HL-60/S4 treated with retinoic acid at 250 ng/mL for 4 days and 3 days (cell line): Measurements from ENCODE around the gene UBE2I.
"Not testable (repeated sequence)": the region's sequence is repeated elsewhere in the genome, so short reads cannot be mapped to it uniquely, and the experiment has no call there.

ENCODE experiments used
- in situ Hi-C: fragments of 300-500 bp; cut with MboI; formaldehyde crosslinking; loops from 2 replicates; pipeline ENCODE4 v1.7.0; 2022; ENCODE audit warnings: low sequenced_read_pairs

UBE2I gene

GRCh38 chr16:1328136-1328535 lies 18.7 kb downstream of the UBE2I start:
- in situ Hi-C loops = not testable (repeated sequence)

- in situ Hi-C loops = not testable (repeated sequence)
Observed at GRCh38 chr16:1328961-1329360, 19.5 kb downstream of the UBE2I start.

GRCh38 chr16:1330260-1330914 lies 21.0 kb downstream of the UBE2I start:
- in situ Hi-C loops = no loop called here

GRCh38 chr16:1330931-1331711 lies 21.7 kb downstream of the UBE2I start:
- in situ Hi-C loops = no loop called here

- in situ Hi-C loops = no loop called here
Observed at GRCh38 chr16:1331712-1332617, 22.5 kb downstream of the UBE2I start.

- in situ Hi-C loops = no loop called here
Observed at GRCh38 chr16:1332618-1333148, 23.2 kb downstream of the UBE2I start.

GRCh38 chr16:1333149-1333812 lies 23.8 kb downstream of the UBE2I start, which contains the start of gene BAIAP3:
Gene BAIAP3 (plus strand): TSS chr16:1333645. CDS start chr16:1338550, 4,905 bp downstream.
- in situ Hi-C loops = no loop called here

- in situ Hi-C loops = no loop called here
Observed at GRCh38 chr16:1333854-1334700, 24.6 kb downstream of the UBE2I start.

GRCh38 chr16:1334739-1335138 lies 25.3 kb downstream of the UBE2I start:
- in situ Hi-C loops = no loop called here

GRCh38 chr16:1335211-1335971 lies 26.0 kb downstream of the UBE2I start:
- in situ Hi-C loops = no loop called here

- in situ Hi-C loops = no loop called here
Observed at GRCh38 chr16:1335996-1336395, 26.6 kb downstream of the UBE2I start.

GRCh38 chr16:1336619-1337018 lies 27.2 kb downstream of the UBE2I start:
- in situ Hi-C loops = no loop called here

- in situ Hi-C loops = no loop called here
Observed at GRCh38 chr16:1337486-1337885, 28.1 kb downstream of the UBE2I start.

GRCh38 chr16:1338119-1338730 lies 28.8 kb downstream of the UBE2I start:
- in situ Hi-C loops = no loop called here

GRCh38 chr16:1338855-1339675 lies 29.6 kb downstream of the UBE2I start:
- in situ Hi-C loops = no loop called here

- in situ Hi-C loops = no loop called here
Observed at GRCh38 chr16:1340730-1341494, 31.5 kb downstream of the UBE2I start.
